ENCODE data around the gene CAT. TPM values are rescaled to one million over a fixed set of nuclear protein-coding genes. Genes with fewer than 3 reads are reported as not detected.

Gene CAT
- total and polyA plus RNA-seq, 2 donors (not counting 1 experiment from before 2014, with no cell fraction given), result 93.8 to 113 TPM

DNA sequence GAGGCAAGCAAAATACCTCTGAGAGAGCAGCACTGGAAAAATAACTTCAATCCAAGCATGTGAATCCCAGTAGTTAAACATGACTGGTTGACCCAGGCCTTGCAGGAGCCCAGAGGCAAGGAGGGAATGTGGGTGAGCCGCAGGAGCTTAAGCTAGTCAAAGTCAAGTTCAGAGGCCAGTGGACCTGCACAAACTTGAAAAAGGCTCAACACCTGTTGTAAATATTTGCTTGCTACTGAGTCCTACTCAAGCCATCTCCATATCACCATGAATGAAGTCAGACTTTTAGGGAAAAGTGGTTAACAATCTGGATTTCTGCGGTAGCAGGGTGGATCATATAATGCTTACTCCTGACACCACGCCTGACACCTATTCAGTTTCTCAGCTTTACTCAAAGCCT is 4.8 kb upstream of the CAT start:
- no peak overlapping the region for H3K4me3 ChIP-seq (replicated peaks in 1 of 4; ENCODE audit: control extremely low read depth in 1 of 4, insufficient read depth in 1 of 4, low read depth in 3 of 4, low read length in 4 of 4)
- no peaks in the 10 kb centered on the region for H3K4me1 ChIP-seq (ENCODE audit: control insufficient read depth, extremely low read depth, insufficient read depth, low read length)
- no peak overlapping the region for H3K27ac ChIP-seq (ENCODE audit: insufficient read depth, low read length)
- DNase-seq (ENCODE audit: low read depth in 2 of 2), result no peak
- H3K27me3 ChIP-seq (ENCODE audit: control insufficient read depth, insufficient read depth, low read length), result no peaks in the 10 kb centered on the region
- TF ChIP-seq, protein P1, sequence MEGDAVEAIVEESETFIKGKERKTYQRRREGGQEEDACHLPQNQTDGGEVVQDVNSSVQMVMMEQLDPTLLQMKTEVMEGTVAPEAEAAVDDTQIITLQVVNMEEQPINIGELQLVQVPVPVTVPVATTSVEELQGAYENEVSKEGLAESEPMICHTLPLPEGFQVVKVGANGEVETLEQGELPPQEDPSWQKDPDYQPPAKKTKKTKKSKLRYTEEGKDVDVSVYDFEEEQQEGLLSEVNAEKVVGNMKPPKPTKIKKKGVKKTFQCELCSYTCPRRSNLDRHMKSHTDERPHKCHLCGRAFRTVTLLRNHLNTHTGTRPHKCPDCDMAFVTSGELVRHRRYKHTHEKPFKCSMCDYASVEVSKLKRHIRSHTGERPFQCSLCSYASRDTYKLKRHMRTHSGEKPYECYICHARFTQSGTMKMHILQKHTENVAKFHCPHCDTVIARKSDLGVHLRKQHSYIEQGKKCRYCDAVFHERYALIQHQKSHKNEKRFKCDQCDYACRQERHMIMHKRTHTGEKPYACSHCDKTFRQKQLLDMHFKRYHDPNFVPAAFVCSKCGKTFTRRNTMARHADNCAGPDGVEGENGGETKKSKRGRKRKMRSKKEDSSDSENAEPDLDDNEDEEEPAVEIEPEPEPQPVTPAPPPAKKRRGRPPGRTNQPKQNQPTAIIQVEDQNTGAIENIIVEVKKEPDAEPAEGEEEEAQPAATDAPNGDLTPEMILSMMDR (conservative IDR thresholded peaks at IDR 0.05 in 1 of 2, IDR thresholded peaks at IDR 0.05 in 1 of 2; ENCODE audit: low read depth in 1 of 2, low read length in 2 of 2), result no peak
- TF ChIP-seq EZH2 (IDR thresholded peaks at IDR 0.05; ENCODE audit: low read length, missing control alignments), result no peak
- H3K9ac ChIP-seq (ENCODE audit: insufficient read depth, low read length), result no peak overlapping the region
- no peak overlapping the region for H2AFZ ChIP-seq (ENCODE audit: low read length)
- H3K9me3 ChIP-seq (ENCODE audit: control insufficient read depth, insufficient read depth, low read depth, low read length), result no peaks in the 10 kb centered on the region
- H3K79me2 ChIP-seq (ENCODE audit: control insufficient read depth, insufficient read depth, low read length), result no peaks in the 10 kb centered on the region
- H4K20me1 ChIP-seq (ENCODE audit: control insufficient read depth, extremely low read depth, insufficient read depth, low read length), result no peaks in the 10 kb centered on the region
- H3K36me3 ChIP-seq (ENCODE audit: control insufficient read depth, insufficient read depth, low read length), result no peaks in the 10 kb centered on the region
- no peak overlapping the region for H3K4me2 ChIP-seq (ENCODE audit: extremely low read depth, insufficient read depth, low read length)

DNA sequence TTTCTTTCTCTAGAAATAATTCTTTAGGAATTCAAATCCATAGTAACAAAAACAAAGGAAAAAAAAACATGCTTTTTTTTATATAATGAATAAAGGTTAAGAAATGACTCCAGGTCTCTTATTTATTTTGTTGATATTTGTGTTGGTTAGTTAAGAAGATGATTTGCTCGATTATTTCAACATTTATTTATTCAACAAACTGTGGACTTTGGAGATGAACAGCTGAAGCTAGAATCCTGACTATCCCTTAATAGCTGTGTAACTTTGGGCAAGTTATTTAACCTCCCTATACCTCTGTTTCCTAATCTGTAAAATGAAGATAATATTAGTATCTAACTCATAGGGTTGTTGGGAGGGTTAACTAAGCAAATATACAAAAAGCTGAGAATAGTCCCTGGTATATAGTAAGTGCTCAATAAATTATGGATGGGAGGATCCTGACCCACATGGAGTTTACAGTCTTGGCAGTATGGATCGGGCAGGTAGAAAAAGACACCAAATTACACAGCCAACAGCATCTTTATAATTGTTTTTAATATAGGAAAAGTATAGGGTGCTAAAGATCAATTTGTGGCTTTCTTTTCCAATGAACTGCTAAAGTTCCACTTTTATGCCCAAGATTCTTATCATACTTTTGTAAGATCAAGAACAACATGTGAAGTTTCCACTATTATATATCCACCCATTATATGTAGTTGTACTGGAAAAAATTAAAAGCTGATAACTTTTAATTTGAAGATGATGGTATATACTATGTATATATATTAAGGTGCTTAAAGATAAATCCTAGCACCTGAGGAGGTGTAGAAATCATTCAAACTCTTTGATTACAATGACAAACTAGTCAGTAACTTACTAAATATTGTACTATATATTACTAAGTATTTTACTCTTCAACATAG is 1.3 kb upstream of the CAT start:
- Histone ChIP-seq H3K27me3 (ENCODE audit: control insufficient read depth, insufficient read depth, low read length) (no peaks in the 10 kb centered on the region), H3K27ac (ENCODE audit: insufficient read depth, low read length) (no peak overlapping the region), H3K79me2 (ENCODE audit: control insufficient read depth, insufficient read depth, low read length) (peaks cover 17% of the 10 kb centered on the region), H3K9me3 (ENCODE audit: control insufficient read depth, insufficient read depth, low read depth, low read length) (no peaks in the 10 kb centered on the region), H3K4me1 (ENCODE audit: control insufficient read depth, extremely low read depth, insufficient read depth, low read length) (peaks cover 2% of the 10 kb centered on the region), H3K36me3 (ENCODE audit: control insufficient read depth, insufficient read depth, low read length) (no peaks in the 10 kb centered on the region), H3K9ac (ENCODE audit: insufficient read depth, low read length) (no peak overlapping the region), H4K20me1 (ENCODE audit: control insufficient read depth, extremely low read depth, insufficient read depth, low read length) (no peaks in the 10 kb centered on the region), H2AFZ (ENCODE audit: low read length) (no peak overlapping the region), H3K4me3 (replicated peaks in 1 of 4; ENCODE audit: control extremely low read depth in 1 of 4, insufficient read depth in 1 of 4, low read depth in 3 of 4, low read length in 4 of 4) (peak overlapping the region; percentile 83 to 99 (median 90)), H3K4me2 (ENCODE audit: extremely low read depth, insufficient read depth, low read length) (peak overlapping the region; percentile 68)
- no peak for DNase-seq (ENCODE audit: low read depth in 2 of 2)
- TF ChIP-seq, protein P1 (conservative IDR thresholded peaks at IDR 0.05 in 1 of 2, IDR thresholded peaks at IDR 0.05 in 1 of 2; ENCODE audit: low read depth in 1 of 2, low read length in 2 of 2), result no peak
- no peak for TF ChIP-seq EZH2 (IDR thresholded peaks at IDR 0.05; ENCODE audit: low read length, missing control alignments)

DNA sequence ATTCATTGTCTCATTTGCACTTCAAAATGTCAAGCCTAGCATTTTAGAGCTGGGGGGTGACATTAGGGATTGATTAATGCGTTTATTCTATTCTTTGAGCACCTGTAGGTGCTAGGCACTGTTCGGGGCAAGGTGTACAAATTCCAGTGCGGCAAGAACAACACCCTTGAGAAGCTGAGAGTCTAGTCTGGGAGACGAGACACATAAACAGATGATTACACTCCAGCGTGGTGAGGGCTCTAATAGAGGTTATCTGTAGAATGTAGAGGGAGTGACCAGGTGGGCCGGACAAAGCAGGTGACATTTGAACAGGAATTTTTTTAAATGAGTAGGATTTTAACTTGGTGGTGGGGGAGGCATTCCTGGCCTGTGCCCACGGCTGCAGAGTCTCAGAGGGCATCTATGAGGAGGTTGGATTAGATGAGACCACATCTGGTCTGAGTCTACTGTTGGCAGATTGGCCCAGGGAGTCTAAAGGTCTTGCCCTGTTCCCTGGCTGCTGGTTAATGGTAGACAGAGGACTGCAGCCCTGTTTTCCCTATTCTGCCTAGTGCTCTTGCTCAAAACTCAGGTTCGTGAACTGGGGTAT is 970 bp downstream of the CAT start:
- peak overlapping the region; percentile 83 to 99 (median 90) for H3K4me3 ChIP-seq (replicated peaks in 1 of 4; ENCODE audit: control extremely low read depth in 1 of 4, insufficient read depth in 1 of 4, low read depth in 3 of 4, low read length in 4 of 4)
- peak overlapping the region; percentile 84 for H3K27ac ChIP-seq (ENCODE audit: insufficient read depth, low read length)
- H3K27me3 ChIP-seq (ENCODE audit: control insufficient read depth, insufficient read depth, low read length), result no peaks in the 10 kb centered on the region
- no peak for DNase-seq (ENCODE audit: low read depth in 2 of 2)
- no peaks in the 10 kb centered on the region for H4K20me1 ChIP-seq (ENCODE audit: control insufficient read depth, extremely low read depth, insufficient read depth, low read length)
- H3K4me1 ChIP-seq (ENCODE audit: control insufficient read depth, extremely low read depth, insufficient read depth, low read length), result peaks cover 2% of the 10 kb centered on the region
- H3K9ac ChIP-seq (ENCODE audit: insufficient read depth, low read length), result no peak overlapping the region
- peaks cover 20% of the 10 kb centered on the region for H3K79me2 ChIP-seq (ENCODE audit: control insufficient read depth, insufficient read depth, low read length)
- no peak for TF ChIP-seq EZH2 (IDR thresholded peaks at IDR 0.05; ENCODE audit: low read length, missing control alignments)
- TF ChIP-seq, protein P1 (conservative IDR thresholded peaks at IDR 0.05 in 1 of 2, IDR thresholded peaks at IDR 0.05 in 1 of 2; ENCODE audit: low read depth in 1 of 2, low read length in 2 of 2), result no peak
- H3K4me2 ChIP-seq (ENCODE audit: extremely low read depth, insufficient read depth, low read length), result peak overlapping the region; percentile 96
- H2AFZ ChIP-seq (ENCODE audit: low read length), result no peak overlapping the region
- no peaks in the 10 kb centered on the region for H3K36me3 ChIP-seq (ENCODE audit: control insufficient read depth, insufficient read depth, low read length)
- H3K9me3 ChIP-seq (ENCODE audit: control insufficient read depth, insufficient read depth, low read depth, low read length), result no peaks in the 10 kb centered on the region

Data from fibroblast of lung (primary cell).